Natural killer cell (primary cell): ENCODE data around the gene MAP4K2. TPM values are rescaled to one million over a fixed set of nuclear protein-coding genes. Genes with fewer than 3 reads are reported as not detected.
A peak's percentile ranks its signal among the peaks of the same experiment; 100 is the strongest.

ENCODE experiments used
- ATAC-seq, 3 donors: fragments of 150-1000 bp in 2 of 3; fragments of 200-7000 bp in 1 of 3; cut with Tn5 transposase; 1 replicate in 1 of 3; 2 replicates in 2 of 3; pipeline ENCODE4 v1.10.0; 2021; ENCODE audit warnings: mild to moderate bottlenecking in 2 of 3, moderate library complexity in 2 of 3
- DNase-seq, 2 donors: peaks; one replicate each; pipeline versions ENCODE4 v3.0.0 to v3.0.0-alpha.2; 2013 to 2021; ENCODE audit warnings: mixed read lengths in 1 of 2
- H3K27ac ChIP-seq: one replicate; pipeline ENCODE4 v1.5.1; 2013; ENCODE audit warnings: mild to moderate bottlenecking, low read length
- H3K27me3 ChIP-seq: one replicate; pipeline ENCODE4 v1.6.1; 2013; ENCODE audit warnings: low read length; ENCODE audit not compliant: control insufficient read depth, insufficient read depth
- H3K36me3 ChIP-seq: one replicate; pipeline ENCODE4 v1.6.1; 2013; ENCODE audit warnings: low read length; ENCODE audit not compliant: control insufficient read depth, insufficient read depth
- H3K4me1 ChIP-seq: one replicate; pipeline ENCODE4 v1.6.1; 2013; ENCODE audit warnings: low read length; ENCODE audit not compliant: control insufficient read depth, insufficient read depth
- H3K4me3 ChIP-seq: one replicate; pipeline ENCODE4 v1.5.1; 2013; ENCODE audit warnings: low read length
- H3K9me3 ChIP-seq: one replicate; pipeline ENCODE4 v1.6.1; 2013; ENCODE audit warnings: low read length; ENCODE audit not compliant: control insufficient read depth, insufficient read depth
- H3K27ac Mint-ChIP-seq, 2 donors: one replicate each; pipeline ENCODE4 v1.8.0; 2022; ENCODE audit warnings: mild to moderate bottlenecking in 2 of 2, mixed read lengths in 2 of 2, moderate library complexity in 1 of 2
- H3K27me3 Mint-ChIP-seq, 2 donors: one replicate each; pipeline ENCODE4 v1.8.0; 2022; ENCODE audit warnings: low read depth in 2 of 2, mixed read lengths in 2 of 2
- H3K36me3 Mint-ChIP-seq: one replicate; pipeline ENCODE4 v1.8.0; 2022; ENCODE audit warnings: mixed read lengths
- H3K4me1 Mint-ChIP-seq, 2 donors: one replicate each; pipeline ENCODE4 v1.8.0; 2022; ENCODE audit warnings: mixed read lengths in 2 of 2
- H3K4me3 Mint-ChIP-seq: one replicate; pipeline ENCODE4 v1.8.0; 2022; ENCODE audit warnings: mild to moderate bottlenecking, moderate library complexity, mixed read lengths
- H3K9me3 Mint-ChIP-seq, 2 donors: one replicate each; pipeline ENCODE4 v1.8.0; 2022; ENCODE audit warnings: mixed read lengths in 2 of 2
- WGBS: methylation state at CpG from one replicate; pipeline ENCODE4 v1.1.7; 2013; ENCODE audit warnings: missing lambda C conversion rate; ENCODE audit not compliant: insufficient coverage; 5-methylcytosine and 5-hydroxymethylcytosine counted together
- intact Hi-C: fragments of 100-400 bp; cut with micrococcal nuclease; formaldehyde crosslinking; loops from one replicate; pipeline ENCODE4 v1.14.2; 2022
- total RNA-seq, 4 donors: library from RNA; stranded (reverse); fragments of 120-200 nt in 1 of 4; gene quantifications; one replicate each; pipeline versions ENCODE4 v1.2.3 to v1.2.4, GENCODE V29; 2013 to 2022
- TF ChIP-seq, protein P1 (sequence below): fragments of 200-600 bp; IDR thresholded peaks from one replicate; pipeline ENCODE4 v1.8.0; 2022; ENCODE audit warnings: antibody characterized with exemption

Gene MAP4K2
- total RNA-seq, 3 donors from 2014 or later (not counting 1 experiment from before 2014, with no cell fraction given) = 38.3 to 40.6 (median 38.7) TPM

DNA sequence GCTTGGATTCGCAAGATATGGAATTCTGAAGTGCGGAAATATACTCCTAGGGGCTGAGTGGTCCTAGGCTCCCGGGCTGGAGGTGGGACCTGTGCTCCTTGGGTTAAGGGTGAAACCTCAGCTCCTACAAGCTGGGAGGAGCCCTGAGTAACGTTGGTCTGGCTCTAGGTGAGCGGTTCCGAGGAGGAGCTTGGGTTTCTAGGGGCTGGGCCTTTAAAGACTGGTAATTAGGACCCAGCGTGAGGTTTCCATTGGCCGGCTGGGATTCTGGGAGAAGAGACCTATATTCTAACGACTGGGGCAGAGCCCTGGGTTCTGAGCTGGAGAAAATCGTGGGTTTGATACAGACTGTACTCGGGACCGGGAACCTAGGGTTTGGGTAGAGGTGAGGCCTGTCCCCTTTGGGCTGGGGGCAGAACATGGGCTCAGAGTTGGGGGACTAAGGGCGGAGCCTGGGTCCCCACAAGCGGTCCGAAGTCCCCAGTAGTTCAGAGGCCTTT is 882 bp upstream of the MAP4K2 start:
- Mint-ChIP-seq H3K27ac (peak overlapping the region; percentile 92 to 95), H3K9me3 (no peaks in the 10 kb centered on the region), H3K4me3 (peak overlapping the region; percentile 92), H3K27me3 (no peaks in the 10 kb centered on the region), H3K4me1 (peaks cover 10 to 20% of the 10 kb centered on the region in 2 donors), H3K36me3 (no peaks in the 10 kb centered on the region)
- DNase-seq (no peak), ATAC-seq (no peak)
- 60% methylated on average over 15 of the region's 15 CpGs for WGBS
- peaks cover 42% of the 10 kb centered on the region for H3K4me1 ChIP-seq
- peak overlapping the region; percentile 81 for H3K27ac ChIP-seq
- H3K9me3 ChIP-seq = no peaks in the 10 kb centered on the region
- H3K4me3 ChIP-seq = peak overlapping the region; percentile 60
- intact Hi-C loops = no loop called here
- TF ChIP-seq, protein P1, sequence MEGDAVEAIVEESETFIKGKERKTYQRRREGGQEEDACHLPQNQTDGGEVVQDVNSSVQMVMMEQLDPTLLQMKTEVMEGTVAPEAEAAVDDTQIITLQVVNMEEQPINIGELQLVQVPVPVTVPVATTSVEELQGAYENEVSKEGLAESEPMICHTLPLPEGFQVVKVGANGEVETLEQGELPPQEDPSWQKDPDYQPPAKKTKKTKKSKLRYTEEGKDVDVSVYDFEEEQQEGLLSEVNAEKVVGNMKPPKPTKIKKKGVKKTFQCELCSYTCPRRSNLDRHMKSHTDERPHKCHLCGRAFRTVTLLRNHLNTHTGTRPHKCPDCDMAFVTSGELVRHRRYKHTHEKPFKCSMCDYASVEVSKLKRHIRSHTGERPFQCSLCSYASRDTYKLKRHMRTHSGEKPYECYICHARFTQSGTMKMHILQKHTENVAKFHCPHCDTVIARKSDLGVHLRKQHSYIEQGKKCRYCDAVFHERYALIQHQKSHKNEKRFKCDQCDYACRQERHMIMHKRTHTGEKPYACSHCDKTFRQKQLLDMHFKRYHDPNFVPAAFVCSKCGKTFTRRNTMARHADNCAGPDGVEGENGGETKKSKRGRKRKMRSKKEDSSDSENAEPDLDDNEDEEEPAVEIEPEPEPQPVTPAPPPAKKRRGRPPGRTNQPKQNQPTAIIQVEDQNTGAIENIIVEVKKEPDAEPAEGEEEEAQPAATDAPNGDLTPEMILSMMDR = no peak
- H3K36me3 ChIP-seq = peaks cover 16% of the 10 kb centered on the region
- no peaks in the 10 kb centered on the region for H3K27me3 ChIP-seq

DNA sequence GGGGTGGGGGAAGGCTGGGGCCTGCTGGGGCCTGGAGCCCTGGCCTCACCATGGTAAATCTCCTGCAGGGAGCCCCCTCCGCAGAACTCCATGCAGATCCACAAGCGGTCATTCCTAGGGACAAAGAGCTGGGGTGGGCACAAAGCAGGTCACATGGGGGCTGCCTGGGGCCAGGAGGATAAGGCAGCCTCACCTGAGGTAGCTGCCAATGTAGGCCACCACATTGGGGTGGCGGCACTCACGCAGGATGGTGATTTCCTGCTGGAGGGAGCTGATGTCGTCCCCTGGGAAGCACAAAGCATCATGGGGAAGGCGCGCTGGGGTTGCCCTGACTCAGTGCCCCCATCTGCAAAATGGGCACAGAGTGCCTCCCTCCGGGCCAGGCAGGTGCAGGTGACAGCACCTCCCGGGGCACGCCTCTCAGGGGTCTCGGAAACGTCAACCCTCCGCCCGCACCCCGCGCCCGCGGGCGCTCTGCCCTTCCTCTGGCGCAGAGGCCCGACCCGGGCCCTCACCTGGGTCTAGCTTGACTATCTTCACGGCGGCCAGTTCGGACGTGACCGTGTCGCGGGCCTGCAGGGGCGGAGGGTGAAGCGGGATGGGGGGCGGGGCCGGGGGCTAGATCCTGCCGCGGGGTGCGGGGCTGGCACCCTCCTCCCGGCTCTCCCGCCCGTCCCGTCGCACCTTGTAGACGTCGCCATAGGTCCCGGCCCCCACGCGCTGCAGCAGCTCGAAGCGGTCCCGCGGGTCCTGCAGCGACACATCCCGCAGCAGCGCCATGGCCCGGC is 450 bp downstream of the MAP4K2 start:
- Mint-ChIP-seq H3K27ac (peak overlapping the region; percentile 92 to 95), H3K36me3 (no peaks in the 10 kb centered on the region), H3K4me1 (peaks cover 10 to 20% of the 10 kb centered on the region in 2 donors), H3K27me3 (no peaks in the 10 kb centered on the region), H3K9me3 (no peaks in the 10 kb centered on the region), H3K4me3 (peak overlapping the region; percentile 65)
- Histone ChIP-seq H3K27ac (peak overlapping the region; percentile 62), H3K27me3 (no peaks in the 10 kb centered on the region), H3K36me3 (peaks cover 16% of the 10 kb centered on the region), H3K9me3 (no peaks in the 10 kb centered on the region), H3K4me1 (peaks cover 42% of the 10 kb centered on the region), H3K4me3 (peak overlapping the region; percentile 46)
- TF ChIP-seq, protein P1 = no peak
- DNase-seq (peak in 1 of 2 donors; percentile 66), ATAC-seq (peak in 1 of 3 donors; percentile 13)
- intact Hi-C loops = no loop called here
- 7% methylated on average over 54 of the region's 54 CpGs for WGBS

DNA sequence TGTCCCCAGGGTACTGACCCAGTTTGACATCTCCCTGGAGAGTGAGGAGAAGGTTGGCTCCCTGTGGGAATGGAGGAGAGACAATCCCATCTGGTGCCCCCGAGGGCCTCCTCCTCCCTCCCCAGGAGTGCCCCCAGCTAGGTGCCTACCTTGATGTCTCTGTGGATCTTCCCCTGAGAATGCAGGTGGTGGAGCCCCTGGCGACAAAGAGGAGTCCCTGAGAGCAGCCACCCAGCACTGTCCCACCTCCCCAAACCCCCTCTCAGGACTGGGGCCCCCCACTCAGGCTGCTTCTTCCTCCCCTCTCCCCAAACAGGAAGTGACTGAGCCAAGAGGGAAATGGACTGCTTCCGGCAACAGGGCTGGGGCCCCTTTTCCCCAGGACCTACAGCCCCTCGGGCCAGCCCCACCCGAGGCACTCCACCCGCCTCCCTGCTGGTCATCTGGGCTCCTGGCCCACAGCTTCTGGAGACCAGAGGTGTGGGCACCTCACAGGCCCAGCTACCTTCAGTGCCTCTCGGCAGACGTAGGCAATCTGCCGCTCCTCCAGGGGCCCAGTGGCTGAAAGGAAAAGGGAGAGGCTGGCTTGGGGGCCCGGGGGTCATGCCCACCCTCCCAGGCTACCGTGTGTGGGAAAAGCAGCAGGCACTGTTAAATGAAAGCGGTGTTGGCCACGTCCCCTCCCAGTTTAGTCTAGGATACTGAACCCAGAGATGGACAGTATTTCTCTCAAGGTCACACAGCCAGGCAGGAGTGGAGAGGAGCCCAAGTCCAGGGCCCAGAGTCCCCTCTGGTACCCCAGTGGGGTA is 1.2 kb downstream of the MAP4K2 start:
- Mint-ChIP-seq H3K4me3 (peak overlapping the region; percentile 65), H3K9me3 (no peaks in the 10 kb centered on the region), H3K27me3 (no peaks in the 10 kb centered on the region), H3K36me3 (no peaks in the 10 kb centered on the region), H3K4me1 (peaks cover 10 to 17% of the 10 kb centered on the region in 2 donors), H3K27ac (peak overlapping the region; percentile 46 to 76)
- WGBS = 46% methylated on average over 13 of the region's 13 CpGs
- intact Hi-C loops = no loop called here
- peak overlapping the region; percentile 62 for H3K27ac ChIP-seq
- H3K27me3 ChIP-seq = no peaks in the 10 kb centered on the region
- H3K9me3 ChIP-seq = no peaks in the 10 kb centered on the region
- TF ChIP-seq, protein P1 = no peak
- DNase-seq (peak in 1 of 2 donors; percentile 37), ATAC-seq (no peak)
- H3K36me3 ChIP-seq = peaks cover 16% of the 10 kb centered on the region
- H3K4me1 ChIP-seq = peaks cover 42% of the 10 kb centered on the region
- H3K4me3 ChIP-seq = peak overlapping the region; percentile 46
